ENCODE results near the gene PRKG1.

The PRKG1 gene

DNA sequence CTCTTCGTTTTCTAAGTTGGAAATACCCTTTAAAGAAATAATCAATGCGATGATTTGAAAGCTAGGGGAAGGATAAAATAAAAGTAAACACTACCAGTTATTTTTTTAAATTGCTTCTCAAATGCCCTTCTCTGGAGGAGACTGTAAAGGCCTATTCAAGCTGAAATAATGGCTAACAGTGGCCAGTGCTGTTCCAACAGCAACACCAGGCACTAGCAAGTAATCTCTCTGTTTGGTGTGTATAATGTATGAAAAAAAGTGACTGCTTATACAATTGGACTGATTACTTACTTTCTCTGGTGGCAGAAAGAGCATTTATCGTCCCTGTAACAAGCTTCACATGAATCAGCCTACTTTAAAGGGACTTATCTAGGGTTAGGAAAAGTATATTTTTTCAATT, 522.4 kb downstream of the PRKG1 start:
- no peaks in the 10 kb centered on the region for H3K27me3 ChIP-seq (ENCODE audit: low read depth, low read length)
- no peaks in the 10 kb centered on the region for H4K20me1 ChIP-seq (ENCODE audit: insufficient read depth, low read length)
- H3K36me3 ChIP-seq (replicated peaks; ENCODE audit: low read depth, low read length), result no peaks in the 10 kb centered on the region
- H3K79me2 ChIP-seq (ENCODE audit: low read length), result no peaks in the 10 kb centered on the region
- H3K9ac ChIP-seq (ENCODE audit: low read length), result no peak overlapping the region
- no peak overlapping the region for H3K4me2 ChIP-seq (ENCODE audit: low read length)
- peaks cover 13% of the 10 kb centered on the region for H3K4me1 ChIP-seq (ENCODE audit: low read length)
- no peak overlapping the region for H2AFZ ChIP-seq (ENCODE audit: low read depth, low read length)
- H3K9me3 ChIP-seq (ENCODE audit: insufficient read depth, low read length), result no peaks in the 10 kb centered on the region
- H3K27ac ChIP-seq (ENCODE audit: low read length), result no peak overlapping the region
- H3K4me3 ChIP-seq (ENCODE audit: low read length), result no peak overlapping the region
- TF ChIP-seq, protein P1, sequence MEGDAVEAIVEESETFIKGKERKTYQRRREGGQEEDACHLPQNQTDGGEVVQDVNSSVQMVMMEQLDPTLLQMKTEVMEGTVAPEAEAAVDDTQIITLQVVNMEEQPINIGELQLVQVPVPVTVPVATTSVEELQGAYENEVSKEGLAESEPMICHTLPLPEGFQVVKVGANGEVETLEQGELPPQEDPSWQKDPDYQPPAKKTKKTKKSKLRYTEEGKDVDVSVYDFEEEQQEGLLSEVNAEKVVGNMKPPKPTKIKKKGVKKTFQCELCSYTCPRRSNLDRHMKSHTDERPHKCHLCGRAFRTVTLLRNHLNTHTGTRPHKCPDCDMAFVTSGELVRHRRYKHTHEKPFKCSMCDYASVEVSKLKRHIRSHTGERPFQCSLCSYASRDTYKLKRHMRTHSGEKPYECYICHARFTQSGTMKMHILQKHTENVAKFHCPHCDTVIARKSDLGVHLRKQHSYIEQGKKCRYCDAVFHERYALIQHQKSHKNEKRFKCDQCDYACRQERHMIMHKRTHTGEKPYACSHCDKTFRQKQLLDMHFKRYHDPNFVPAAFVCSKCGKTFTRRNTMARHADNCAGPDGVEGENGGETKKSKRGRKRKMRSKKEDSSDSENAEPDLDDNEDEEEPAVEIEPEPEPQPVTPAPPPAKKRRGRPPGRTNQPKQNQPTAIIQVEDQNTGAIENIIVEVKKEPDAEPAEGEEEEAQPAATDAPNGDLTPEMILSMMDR (IDR thresholded peaks at IDR 0.05; ENCODE audit: low read depth, low read length), result no peak
- TF ChIP-seq EZH2phosphoT487 (IDR thresholded peaks at IDR 0.05; ENCODE audit: low read depth), result no peak

DNA sequence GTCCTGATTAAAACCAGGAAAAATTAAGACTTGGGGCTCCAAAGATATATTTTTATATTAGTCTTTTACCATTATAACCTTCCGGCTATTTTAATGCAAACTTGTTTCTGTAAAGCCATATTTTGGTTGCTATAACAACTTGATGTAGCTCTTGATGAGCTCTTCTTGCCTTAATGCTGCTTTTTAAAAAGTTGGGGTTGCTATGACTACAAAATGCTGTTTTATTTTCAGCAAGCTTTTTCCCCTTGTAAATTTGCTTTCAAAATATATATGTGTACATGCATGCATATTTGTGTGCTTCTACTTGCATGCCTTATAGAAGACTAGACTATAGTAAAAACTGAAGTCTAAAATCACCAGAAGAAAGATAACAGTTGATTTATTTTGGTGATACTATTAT, 525.4 kb downstream of the PRKG1 start:
- H2AFZ ChIP-seq (ENCODE audit: low read depth, low read length), result no peak overlapping the region
- H3K4me3 ChIP-seq (ENCODE audit: low read length), result no peak overlapping the region
- TF ChIP-seq, protein P1 (IDR thresholded peaks at IDR 0.05; ENCODE audit: low read depth, low read length), result no peak
- no peaks in the 10 kb centered on the region for H3K27me3 ChIP-seq (ENCODE audit: low read depth, low read length)
- no peaks in the 10 kb centered on the region for H3K9me3 ChIP-seq (ENCODE audit: insufficient read depth, low read length)
- H3K27ac ChIP-seq (ENCODE audit: low read length), result no peak overlapping the region
- no peaks in the 10 kb centered on the region for H4K20me1 ChIP-seq (ENCODE audit: insufficient read depth, low read length)
- H3K4me1 ChIP-seq (ENCODE audit: low read length), result peaks cover 5% of the 10 kb centered on the region
- no peak overlapping the region for H3K4me2 ChIP-seq (ENCODE audit: low read length)
- no peaks in the 10 kb centered on the region for H3K36me3 ChIP-seq (replicated peaks; ENCODE audit: low read depth, low read length)
- no peaks in the 10 kb centered on the region for H3K79me2 ChIP-seq (ENCODE audit: low read length)
- H3K9ac ChIP-seq (ENCODE audit: low read length), result no peak overlapping the region

DNA sequence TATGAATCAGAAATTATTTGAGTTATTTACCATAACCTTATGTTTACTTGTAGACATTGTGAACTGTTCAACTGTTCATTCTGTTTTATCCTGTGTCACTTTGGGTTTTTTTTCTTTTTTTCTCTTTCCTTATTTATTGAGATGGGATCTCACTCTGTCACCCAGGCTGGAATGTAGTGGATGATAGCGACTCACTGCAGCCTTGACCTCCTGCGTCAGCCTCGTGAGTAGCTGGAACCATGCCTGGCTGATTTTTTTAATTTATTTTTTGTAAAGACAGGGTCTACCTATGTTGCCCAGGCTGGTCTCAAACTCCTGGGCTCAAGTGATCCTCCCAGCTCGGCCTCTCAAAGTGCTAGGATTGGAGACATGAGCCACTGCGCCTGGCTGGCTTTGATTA, 528.0 kb downstream of the PRKG1 start:
- H3K4me3 ChIP-seq (ENCODE audit: low read length), result no peak overlapping the region

DNA sequence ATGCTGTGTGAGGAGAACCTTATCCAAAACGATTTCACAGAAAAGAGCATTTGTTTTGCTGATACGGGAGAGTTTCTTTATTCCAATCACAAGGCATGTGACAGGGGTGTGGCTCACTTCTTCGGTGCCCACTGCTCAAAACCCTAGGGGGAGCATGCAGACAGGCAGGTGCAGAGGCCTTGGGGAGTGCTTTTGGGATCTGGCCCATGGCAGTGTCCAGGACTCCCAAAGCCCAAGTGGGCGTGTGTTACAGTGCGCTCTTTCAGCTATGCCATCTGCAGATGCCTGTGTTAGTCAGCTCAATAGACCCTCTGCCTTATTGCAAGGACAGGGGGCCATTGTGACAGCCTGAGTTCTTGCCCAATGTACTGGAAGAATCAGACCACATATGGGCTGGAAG, 530.3 kb downstream of the PRKG1 start:
- no peaks in the 10 kb centered on the region for H3K79me2 ChIP-seq (ENCODE audit: low read length)
- TF ChIP-seq, protein P1 (IDR thresholded peaks at IDR 0.05; ENCODE audit: low read depth, low read length), result no peak
- no peak for TF ChIP-seq EZH2phosphoT487 (IDR thresholded peaks at IDR 0.05; ENCODE audit: low read depth)
- no peak overlapping the region for H3K4me3 ChIP-seq (ENCODE audit: low read length)
- H3K4me2 ChIP-seq (ENCODE audit: low read length), result no peak overlapping the region
- no peaks in the 10 kb centered on the region for H4K20me1 ChIP-seq (ENCODE audit: insufficient read depth, low read length)
- no peak overlapping the region for H3K9ac ChIP-seq (ENCODE audit: low read length)
- H3K27me3 ChIP-seq (ENCODE audit: low read depth, low read length), result no peaks in the 10 kb centered on the region
- no peak overlapping the region for H3K27ac ChIP-seq (ENCODE audit: low read length)
- no peak overlapping the region for H2AFZ ChIP-seq (ENCODE audit: low read depth, low read length)
- H3K36me3 ChIP-seq (replicated peaks; ENCODE audit: low read depth, low read length), result no peaks in the 10 kb centered on the region
- no peaks in the 10 kb centered on the region for H3K9me3 ChIP-seq (ENCODE audit: insufficient read depth, low read length)
- H3K4me1 ChIP-seq (ENCODE audit: low read length), result no peaks in the 10 kb centered on the region

More for the DNA sequence above, 528.0 kb downstream of the PRKG1 start:
- no peaks in the 10 kb centered on the region for H3K79me2 ChIP-seq (ENCODE audit: low read length)
- H3K4me1 ChIP-seq (ENCODE audit: low read length), result peaks cover 5% of the 10 kb centered on the region
- H4K20me1 ChIP-seq (ENCODE audit: insufficient read depth, low read length), result no peaks in the 10 kb centered on the region
- H3K27me3 ChIP-seq (ENCODE audit: low read depth, low read length), result no peaks in the 10 kb centered on the region
- no peaks in the 10 kb centered on the region for H3K9me3 ChIP-seq (ENCODE audit: insufficient read depth, low read length)
- H3K9ac ChIP-seq (ENCODE audit: low read length), result no peak overlapping the region
- no peak overlapping the region for H3K27ac ChIP-seq (ENCODE audit: low read length)
- TF ChIP-seq, protein P1 (IDR thresholded peaks at IDR 0.05; ENCODE audit: low read depth, low read length), result no peak
- TF ChIP-seq EZH2phosphoT487 (IDR thresholded peaks at IDR 0.05; ENCODE audit: low read depth), result no peak
- H2AFZ ChIP-seq (ENCODE audit: low read depth, low read length), result no peak overlapping the region
- no peak overlapping the region for H3K4me2 ChIP-seq (ENCODE audit: low read length)
- no peaks in the 10 kb centered on the region for H3K36me3 ChIP-seq (replicated peaks; ENCODE audit: low read depth, low read length)

All from OCI-LY3 (cell line).